CD14-positive monocyte (primary cell): ENCODE results near the gene IGF2. TPM values are rescaled to one million over a fixed set of nuclear protein-coding genes. Genes with fewer than 3 reads are reported as not detected.

Experiments used
- DNase-seq, 3 donors: peaks; one replicate each; pipeline ENCODE4 v3.0.0-alpha.2; 2011 to 2022
- H2AFZ ChIP-seq: 2 replicates; pipeline ENCODE4 v1.6.0; 2012; ENCODE audit warnings: mild to moderate bottlenecking, low read depth, low read length, inconsistent platforms; ENCODE audit not compliant: insufficient read depth, poor library complexity, severe bottlenecking
- H3K27ac ChIP-seq, 2 donors: 1 replicate in 1 of 2; 2 replicates in 1 of 2; pipeline ENCODE4 v1.5.1; 2012 to 2013; ENCODE audit warnings: low read length in 2 of 2, control low read depth in 1 of 2, inconsistent platforms in 1 of 2, low read depth in 1 of 2, mild to moderate bottlenecking in 1 of 2
- H3K27me3 ChIP-seq, 2 donors: one replicate each; pipeline versions ENCODE4 v1.6.0 to v1.6.1; 2011 to 2013; ENCODE audit warnings: low read length in 2 of 2; ENCODE audit not compliant: control insufficient read depth in 2 of 2, insufficient read depth in 2 of 2
- H3K36me3 ChIP-seq, 2 donors: replicated peaks in 1 of 2; 1 replicate in 1 of 2; 2 replicates in 1 of 2; pipeline versions ENCODE4 v1.5.1 to v1.6.1; 2012 to 2013; ENCODE audit warnings: low read length in 2 of 2, control low read depth in 1 of 2, inconsistent platforms in 1 of 2, mild to moderate bottlenecking in 1 of 2; ENCODE audit not compliant: insufficient read depth in 2 of 2, control insufficient read depth in 1 of 2
- H3K4me1 ChIP-seq, 2 donors: 1 replicate in 1 of 2; 2 replicates in 1 of 2; pipeline versions ENCODE4 v1.5.1 to v1.6.1; 2012 to 2013; ENCODE audit warnings: low read length in 2 of 2, control low read depth in 1 of 2, inconsistent platforms in 1 of 2, mild to moderate bottlenecking in 1 of 2, moderate library complexity in 1 of 2; ENCODE audit not compliant: insufficient read depth in 2 of 2, control insufficient read depth in 1 of 2
- H3K4me2 ChIP-seq: replicated peaks from 2 replicates; pipeline ENCODE3; 2012; ENCODE audit warnings: low read length, moderate library complexity, mild to moderate bottlenecking; ENCODE audit not compliant: poor library complexity, severe bottlenecking; ENCODE audit errors: extremely low read depth
- H3K4me3 ChIP-seq, 3 experiments: fragments of 200-600 bp in 1 of 3; sonication (generic) in 1 of 3; replicated peaks in 1 of 3; 1 replicate in 2 of 3; 2 replicates in 1 of 3; pipeline ENCODE4 v1.5.1; 2011 to 2013; ENCODE audit warnings: low read length in 3 of 3, mild to moderate bottlenecking in 3 of 3, control low read depth in 2 of 3, low read depth in 2 of 3, inconsistent platforms in 1 of 3, moderate library complexity in 1 of 3
- H3K79me2 ChIP-seq: 2 replicates; pipeline ENCODE4 v1.6.0; 2012; ENCODE audit warnings: mild to moderate bottlenecking, control low read depth, inconsistent platforms, low read length, moderate library complexity; ENCODE audit not compliant: insufficient read depth
- H3K9ac ChIP-seq: 2 replicates; pipeline ENCODE4 v1.6.0; 2017; ENCODE audit warnings: low read length, mild to moderate bottlenecking; ENCODE audit not compliant: insufficient read depth, poor library complexity, severe bottlenecking
- H3K9me3 ChIP-seq, 2 donors: replicated peaks in 1 of 2; 1 replicate in 1 of 2; 2 replicates in 1 of 2; pipeline versions ENCODE4 v1.5.1 to v1.6.1; 2012 to 2013; ENCODE audit warnings: low read length in 2 of 2, control low read depth in 1 of 2; ENCODE audit not compliant: control insufficient read depth in 1 of 2, insufficient read depth in 1 of 2
- H4K20me1 ChIP-seq: 2 replicates; pipeline ENCODE4 v1.6.0; 2012; ENCODE audit warnings: mild to moderate bottlenecking, low read length, control low read depth, moderate library complexity; ENCODE audit not compliant: insufficient read depth
- H3K27ac Mint-ChIP-seq, 7 donors: one replicate each; pipeline ENCODE4 v1.8.0; 2020; ENCODE audit warnings: mild to moderate bottlenecking in 7 of 7, mixed read lengths in 7 of 7, moderate library complexity in 6 of 7, inconsistent platforms in 2 of 7
- H3K27me3 Mint-ChIP-seq, 3 donors: one replicate each; pipeline ENCODE4 v1.8.0; 2021 to 2022; ENCODE audit warnings: low read depth in 3 of 3, mild to moderate bottlenecking in 3 of 3, mixed read lengths in 3 of 3, moderate library complexity in 3 of 3, inconsistent platforms in 1 of 3
- H3K36me3 Mint-ChIP-seq, 2 donors: one replicate each; pipeline ENCODE4 v1.8.0; 2020; ENCODE audit warnings: mixed read lengths in 2 of 2, inconsistent platforms in 1 of 2, mild to moderate bottlenecking in 1 of 2
- H3K4me1 Mint-ChIP-seq: one replicate; pipeline ENCODE4 v1.8.0; 2020; ENCODE audit warnings: mild to moderate bottlenecking, mixed read lengths
- H3K4me3 Mint-ChIP-seq, 2 donors: one replicate each; pipeline ENCODE4 v1.8.0; 2020; ENCODE audit warnings: mild to moderate bottlenecking in 2 of 2, mixed read lengths in 2 of 2, moderate library complexity in 1 of 2
- H3K9me3 Mint-ChIP-seq, 7 donors: one replicate each; pipeline ENCODE4 v1.8.0; 2020 to 2022; ENCODE audit warnings: mixed read lengths in 7 of 7, mild to moderate bottlenecking in 6 of 7, moderate library complexity in 6 of 7, inconsistent platforms in 2 of 7
- CTCF ChIP-seq: fragments of 200-600 bp; IDR thresholded peaks from one replicate; pipeline ENCODE4 v1.8.0; 2022; ENCODE audit warnings: antibody characterized with exemption, mild to moderate bottlenecking
- WGBS: methylation state at CpG from one replicate; pipeline ENCODE4 v1.1.5; 2013; ENCODE audit warnings: missing lambda C conversion rate; ENCODE audit not compliant: insufficient coverage; 5-methylcytosine and 5-hydroxymethylcytosine counted together
- intact Hi-C, 2 donors: fragments of 100-400 bp; cut with micrococcal nuclease; formaldehyde crosslinking; loops; one replicate each; pipeline versions ENCODE4 v1.15.0 to v1.15.1; 2023
- polyA plus RNA-seq, 3 donors: library from polyadenylated mRNA; depleted of rRNA in 1 of 3; unstranded in 2 of 3; stranded (reverse) in 1 of 3; fragments of 300-500 nt in 2 of 3; fragments of >200 nt in 1 of 3; fragmentation: Illumina TruSeq in 2 of 3; gene quantifications; 1 replicate in 2 of 3; 2 replicates in 1 of 3; pipeline ENCODE4 v1.2.3, GENCODE V29; 2012 to 2021

Gene IGF2
- polyA plus RNA-seq, 3 donors: not detected

GRCh38 chr11:2098691-2099515 is 40.3 kb downstream of the IGF2 start:
- WGBS: 72% methylated on average over 21 of the region's 22 CpGs
- no peak for DNase-seq
- no peak overlapping the region for H3K9ac ChIP-seq
- H3K4me3 ChIP-seq: no peak overlapping the region
- H3K27me3 ChIP-seq: no peaks in the 10 kb centered on the region
- H3K4me2 ChIP-seq: no peak overlapping the region
- H3K4me3 Mint-ChIP-seq: no peak overlapping the region
- TF ChIP-seq CTCF: no peak
- H3K27ac Mint-ChIP-seq: peak overlapping the region in 1 of 7 donors; percentile 42
- H3K9me3 ChIP-seq: no peaks in the 10 kb centered on the region
- intact Hi-C loops: no loop called here
- H3K27me3 Mint-ChIP-seq: peaks cover 2 to 8% (median 5%) of the 10 kb centered on the region in 3 donors
- no peak overlapping the region for H2AFZ ChIP-seq
- no peaks in the 10 kb centered on the region for H3K36me3 Mint-ChIP-seq
- H3K9me3 Mint-ChIP-seq: peaks cover 0 to 2% (median 0%) of the 10 kb centered on the region in 7 donors
- H4K20me1 ChIP-seq: no peaks in the 10 kb centered on the region
- no peaks in the 10 kb centered on the region for H3K4me1 ChIP-seq
- no peaks in the 10 kb centered on the region for H3K36me3 ChIP-seq
- H3K4me1 Mint-ChIP-seq: peaks cover 5% of the 10 kb centered on the region
- H3K27ac ChIP-seq: no peak overlapping the region
- H3K79me2 ChIP-seq: no peaks in the 10 kb centered on the region

- H3K4me3 ChIP-seq: no peak overlapping the region
- no peaks in the 10 kb centered on the region for H3K27me3 ChIP-seq
- no peak overlapping the region for H3K9ac ChIP-seq
- no peak for TF ChIP-seq CTCF
- no peak overlapping the region for H2AFZ ChIP-seq
- intact Hi-C loops: no loop called here
- H3K9me3 ChIP-seq: no peaks in the 10 kb centered on the region
- H3K4me1 Mint-ChIP-seq: peaks cover 5% of the 10 kb centered on the region
- H3K4me1 ChIP-seq: no peaks in the 10 kb centered on the region
- H3K9me3 Mint-ChIP-seq: peaks cover 0 to 2% (median 0%) of the 10 kb centered on the region in 7 donors
- no peak overlapping the region for H3K4me2 ChIP-seq
- H3K27me3 Mint-ChIP-seq: peaks cover 2 to 15% (median 7%) of the 10 kb centered on the region in 3 donors
- no peak overlapping the region for H3K4me3 Mint-ChIP-seq
- WGBS: 97% methylated on average over 12 of the region's 14 CpGs
- no peak for DNase-seq
- H3K36me3 ChIP-seq: no peaks in the 10 kb centered on the region
- no peak overlapping the region for H3K27ac Mint-ChIP-seq
- no peaks in the 10 kb centered on the region for H3K79me2 ChIP-seq
- no peaks in the 10 kb centered on the region for H4K20me1 ChIP-seq
- H3K36me3 Mint-ChIP-seq: no peaks in the 10 kb centered on the region
- no peak overlapping the region for H3K27ac ChIP-seq
Measured at GRCh38 chr11:2097998-2098690, 41.0 kb downstream of the IGF2 start.
